IPS DF 6.9 (cell line): Measurements from ENCODE around the gene EFHD2.
"Not testable (repeated sequence)": the region's sequence is repeated elsewhere in the genome, so short reads cannot be mapped to it uniquely, and the experiment has no call there.

Source experiments
- DNase-seq: peaks from one replicate; pipeline ENCODE4 v3.0.0-alpha.2; 2013; ENCODE audit warnings: low read depth, low spot score
- H3K27ac ChIP-seq: one replicate; pipeline ENCODE4 v1.5.1; 2013; ENCODE audit warnings: low read length, control low read depth
- H3K27me3 ChIP-seq: 2 replicates; pipeline ENCODE4 v1.6.1; 2013; ENCODE audit warnings: mild to moderate bottlenecking, low read length; ENCODE audit not compliant: control insufficient read depth, insufficient read depth
- H3K36me3 ChIP-seq: 2 replicates; pipeline ENCODE4 v1.6.1; 2013; ENCODE audit warnings: low read length; ENCODE audit not compliant: control insufficient read depth, insufficient read depth
- H3K4me1 ChIP-seq: 2 replicates; pipeline ENCODE4 v1.6.1; 2013; ENCODE audit warnings: low read length; ENCODE audit not compliant: control insufficient read depth, insufficient read depth
- H3K4me3 ChIP-seq: 2 replicates; pipeline ENCODE4 v1.5.1; 2013; ENCODE audit warnings: mild to moderate bottlenecking, low read length
- H3K9me3 ChIP-seq: 2 replicates; pipeline ENCODE4 v1.6.1; 2013; ENCODE audit warnings: low read length, inconsistent platforms; ENCODE audit not compliant: control insufficient read depth, insufficient read depth
- WGBS: extraction: QIAGEN DNeasy Blood & Tissue Kit; methylation state at CpG from one replicate; pipeline ENCODE4 v1.1.7; 2013; ENCODE audit warnings: mixed read lengths, missing lambda C conversion rate; ENCODE audit not compliant: insufficient read length, insufficient coverage; 5-methylcytosine and 5-hydroxymethylcytosine counted together

The EFHD2 gene

DNA sequence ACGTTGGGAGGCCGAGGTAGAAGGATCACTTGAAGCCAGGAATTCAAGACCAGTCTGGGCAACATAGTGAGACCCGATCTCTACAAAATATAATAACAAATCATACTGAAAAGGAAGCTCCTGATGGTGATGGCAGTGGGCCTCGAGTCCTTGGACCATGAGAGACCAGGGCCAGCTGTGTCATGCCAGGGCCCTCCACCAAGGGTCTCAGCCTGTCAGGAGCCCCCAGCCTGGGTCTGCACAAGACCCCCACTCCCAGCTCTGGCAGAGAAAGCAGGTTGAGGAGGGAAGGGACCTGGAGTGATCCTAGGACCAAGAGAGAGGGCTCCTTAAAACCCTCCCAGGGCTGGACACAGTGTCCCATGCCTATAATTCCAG lies 21.9 kb downstream of the EFHD2 start:
- no CpG with 5 or more reads among the region's 4 CpGs for WGBS
- Histone ChIP-seq H3K36me3 (no peaks in the 10 kb centered on the region), H3K4me1 (no peaks in the 10 kb centered on the region), H3K4me3 (no peak overlapping the region), H3K27ac (no peak overlapping the region), H3K27me3 (no peaks in the 10 kb centered on the region), H3K9me3 (no peaks in the 10 kb centered on the region)
- no peak for DNase-seq

DNA sequence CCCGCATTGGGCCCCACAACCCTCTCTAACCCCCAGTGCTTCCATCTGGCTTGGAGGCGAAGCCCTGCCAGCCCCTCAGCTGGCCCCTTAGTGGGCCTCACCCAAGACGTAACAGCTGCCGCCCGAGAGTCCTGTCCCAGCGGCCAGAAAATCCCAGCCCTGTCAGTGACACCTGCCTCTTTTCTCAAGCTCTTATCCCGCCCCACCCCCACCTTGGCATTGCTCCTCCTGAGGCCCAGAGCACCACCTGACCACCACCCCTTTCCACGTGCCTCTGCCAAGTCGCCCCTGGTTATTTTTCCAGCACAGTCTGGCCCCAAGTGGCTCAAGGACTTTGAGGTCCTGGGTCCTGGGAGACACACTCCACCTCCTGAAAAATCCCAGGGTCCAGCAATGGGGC lies 22.6 kb downstream of the EFHD2 start:
- no peak for DNase-seq

DNA sequence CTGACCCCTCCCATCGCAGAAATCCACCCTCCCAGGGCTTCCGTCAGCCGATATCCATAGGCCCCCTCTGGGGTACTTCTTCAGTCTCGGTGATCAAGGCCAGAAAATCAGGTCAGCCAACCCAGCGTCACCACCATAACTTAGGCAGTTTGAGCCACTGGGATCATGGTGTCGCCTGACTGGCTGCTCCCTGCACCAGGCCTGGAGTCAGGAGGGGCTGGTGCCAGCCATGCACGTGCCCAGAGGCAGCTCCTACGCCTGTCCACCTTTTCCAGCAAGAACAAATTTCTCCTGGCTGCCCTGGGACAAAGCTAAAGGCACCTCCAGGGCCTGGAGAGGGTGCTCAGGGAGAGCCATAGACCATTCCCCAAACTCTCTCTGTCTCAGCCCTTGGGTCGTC lies 23.8 kb downstream of the EFHD2 start:
- Histone ChIP-seq H3K27me3 (no peaks in the 10 kb centered on the region), H3K27ac (no peak overlapping the region), H3K4me1 (no peaks in the 10 kb centered on the region), H3K36me3 (no peaks in the 10 kb centered on the region), H3K4me3 (no peak overlapping the region), H3K9me3 (no peaks in the 10 kb centered on the region)
- no peak for DNase-seq
- WGBS = no CpG with 5 or more reads among the region's 9 CpGs

More for the DNA sequence above, 22.6 kb downstream of the EFHD2 start:
- H3K27ac ChIP-seq = no peak overlapping the region
- H3K9me3 ChIP-seq = no peaks in the 10 kb centered on the region
- H3K4me1 ChIP-seq = no peaks in the 10 kb centered on the region
- H3K4me3 ChIP-seq = no peak overlapping the region
- H3K36me3 ChIP-seq = no peaks in the 10 kb centered on the region
- no peaks in the 10 kb centered on the region for H3K27me3 ChIP-seq
- WGBS = no CpG with 5 or more reads among the region's 9 CpGs

DNA sequence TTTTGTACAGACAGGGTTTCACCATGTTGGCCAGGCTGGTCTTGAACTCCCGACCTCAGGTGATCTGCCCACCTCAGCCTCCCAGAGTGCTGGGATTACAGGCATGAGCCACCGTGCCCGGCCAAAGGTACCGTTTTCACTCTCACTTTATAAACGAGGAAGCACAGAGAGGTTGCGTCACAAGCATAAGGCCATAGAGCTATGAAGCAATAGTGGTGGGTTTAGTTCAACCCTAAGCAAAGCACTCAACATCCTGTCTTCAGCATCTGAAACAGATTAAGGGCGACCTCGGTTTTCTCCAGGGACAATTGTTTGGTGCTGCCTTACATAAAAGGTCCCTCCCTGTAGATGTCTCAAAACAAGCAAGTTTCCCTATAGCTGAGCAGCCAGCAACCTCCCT lies 25.1 kb downstream of the EFHD2 start:
- H3K4me1 ChIP-seq, H3K36me3 ChIP-seq, DNase-seq, H3K4me3 ChIP-seq, H3K9me3 ChIP-seq, H3K27ac ChIP-seq, H3K27me3 ChIP-seq: not testable (repeated sequence)
- no CpG with 5 or more reads among the region's 8 CpGs for WGBS

DNA sequence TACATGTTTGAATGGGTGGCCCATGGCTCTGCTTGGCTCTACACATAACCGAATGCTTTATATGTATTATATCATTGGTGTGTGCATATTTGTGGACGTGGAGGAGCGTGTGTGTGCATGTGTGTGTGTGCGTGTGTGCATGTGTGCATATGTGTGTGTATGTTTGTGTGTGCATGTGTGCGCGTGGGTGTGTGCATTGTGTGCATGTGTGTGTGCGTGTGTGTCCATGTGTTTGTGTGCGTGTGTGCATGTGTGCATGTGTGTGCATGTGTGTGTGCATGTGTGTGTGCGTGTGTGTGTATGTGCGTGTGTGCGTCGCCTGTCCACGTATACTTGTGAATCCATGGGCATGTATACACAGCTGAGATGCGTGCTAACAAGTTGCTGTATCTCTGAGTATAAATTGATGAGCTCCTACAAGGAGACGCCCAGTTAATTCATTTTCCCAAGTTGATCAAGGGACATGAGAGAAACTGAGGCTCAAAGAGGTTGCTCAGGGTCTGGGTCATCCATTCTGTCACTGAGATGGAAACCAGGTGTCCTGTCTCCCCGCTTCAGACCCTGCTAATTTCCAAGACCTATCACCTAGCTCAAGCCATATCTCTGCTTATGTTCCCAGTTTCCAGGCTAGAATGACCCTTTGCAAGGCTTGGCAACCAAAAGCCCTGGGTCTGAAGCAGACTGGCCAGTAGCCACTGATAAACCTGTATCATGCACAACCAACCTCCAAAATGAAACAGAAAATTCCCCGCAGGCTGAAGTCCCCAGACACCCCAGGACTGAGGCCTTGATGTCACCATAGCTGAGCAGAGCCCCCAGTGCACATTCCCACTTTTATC lies 25.8 kb downstream of the EFHD2 start:
- Histone ChIP-seq H3K27me3 (no peaks in the 10 kb centered on the region), H3K4me3 (no peak overlapping the region), H3K9me3 (no peaks in the 10 kb centered on the region), H3K4me1 (no peaks in the 10 kb centered on the region), H3K27ac (no peak overlapping the region), H3K36me3 (no peaks in the 10 kb centered on the region)
- DNase-seq = no peak
- WGBS = no CpG with 5 or more reads among the region's 17 CpGs

DNA sequence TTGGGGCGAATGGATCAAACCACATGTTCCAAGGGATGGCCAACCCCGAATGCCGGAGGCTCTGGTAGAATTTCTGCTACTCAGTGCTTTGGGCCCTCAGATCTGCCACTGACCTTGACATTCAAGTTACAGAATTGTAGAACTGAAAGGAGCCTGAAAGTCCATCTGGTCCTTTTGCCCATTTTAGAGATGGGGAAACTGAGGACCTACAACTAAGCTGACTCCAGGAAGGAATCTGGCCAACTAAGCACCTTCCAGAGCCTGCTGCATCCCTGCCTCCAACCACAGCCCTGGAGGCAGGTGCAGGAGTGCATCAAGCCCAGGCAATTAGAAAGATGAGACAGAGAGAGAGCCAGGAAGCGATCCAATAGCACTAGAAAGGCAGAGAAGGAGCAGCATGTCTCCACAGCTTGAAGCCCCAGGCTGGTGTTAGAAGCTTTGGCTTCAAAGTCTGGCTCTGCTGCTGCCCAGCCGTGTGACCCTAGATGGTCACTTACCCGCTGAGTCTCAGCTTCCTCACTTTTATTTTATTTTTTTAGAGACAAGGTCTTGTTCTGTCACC lies 27.3 kb downstream of the EFHD2 start:
- H3K27ac ChIP-seq = no peak overlapping the region
- no peaks in the 10 kb centered on the region for H3K9me3 ChIP-seq
- no peaks in the 10 kb centered on the region for H3K4me1 ChIP-seq
- H3K36me3 ChIP-seq = no peaks in the 10 kb centered on the region
- H3K27me3 ChIP-seq = no peaks in the 10 kb centered on the region
- DNase-seq = no peak
- H3K4me3 ChIP-seq = no peak overlapping the region
- no CpG with 5 or more reads among the region's 6 CpGs for WGBS

DNA sequence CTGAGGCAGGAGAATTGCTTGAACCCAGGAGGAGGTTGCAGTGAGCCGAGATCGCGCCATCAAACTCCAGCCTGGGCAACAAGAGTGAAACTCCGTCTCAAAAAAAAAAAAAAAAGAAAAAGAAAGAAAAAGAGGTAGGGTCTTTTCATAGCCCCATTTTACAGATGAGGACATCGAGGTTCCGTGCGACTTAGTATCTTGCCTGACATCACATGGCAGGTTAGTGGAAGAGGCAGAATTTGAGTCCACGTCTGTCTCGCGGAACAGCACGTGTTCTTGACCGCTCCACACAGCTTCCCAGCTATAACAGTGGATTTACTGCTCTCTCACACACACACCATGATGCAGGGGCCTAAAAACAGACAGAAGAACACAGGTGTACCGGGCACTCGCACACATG lies 29.6 kb downstream of the EFHD2 start:
- H3K27me3 ChIP-seq = no peaks in the 10 kb centered on the region
- H3K4me1 ChIP-seq = no peaks in the 10 kb centered on the region
- WGBS = no CpG with 5 or more reads among the region's 14 CpGs
- H3K9me3 ChIP-seq = no peaks in the 10 kb centered on the region
- DNase-seq = no peak
- H3K4me3 ChIP-seq = no peak overlapping the region
- H3K36me3 ChIP-seq = no peaks in the 10 kb centered on the region
- no peak overlapping the region for H3K27ac ChIP-seq

DNA sequence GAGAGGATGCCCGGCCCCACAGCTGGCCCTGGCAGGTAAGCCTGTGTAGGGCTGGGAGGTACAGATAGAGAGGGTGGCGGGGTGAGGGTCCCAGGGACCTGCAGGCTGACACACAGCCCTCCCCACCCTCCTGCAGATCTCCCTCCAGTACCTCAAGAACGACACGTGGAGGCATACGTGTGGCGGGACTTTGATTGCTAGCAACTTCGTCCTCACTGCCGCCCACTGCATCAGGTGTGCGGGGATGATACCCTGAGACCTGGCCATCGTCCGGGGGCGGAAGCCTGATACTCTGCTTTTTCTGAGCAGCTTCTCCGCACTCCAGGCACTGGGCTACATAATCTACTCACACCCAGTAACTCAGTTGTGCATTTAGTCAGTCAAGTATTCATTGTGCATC lies 30.7 kb downstream of the EFHD2 start:
- no peaks in the 10 kb centered on the region for H3K4me1 ChIP-seq
- no CpG with 5 or more reads among the region's 13 CpGs for WGBS
- no peaks in the 10 kb centered on the region for H3K36me3 ChIP-seq
- no peak overlapping the region for H3K4me3 ChIP-seq
- H3K9me3 ChIP-seq = no peaks in the 10 kb centered on the region
- H3K27me3 ChIP-seq = no peaks in the 10 kb centered on the region
- DNase-seq = no peak
- H3K27ac ChIP-seq = no peak overlapping the region

DNA sequence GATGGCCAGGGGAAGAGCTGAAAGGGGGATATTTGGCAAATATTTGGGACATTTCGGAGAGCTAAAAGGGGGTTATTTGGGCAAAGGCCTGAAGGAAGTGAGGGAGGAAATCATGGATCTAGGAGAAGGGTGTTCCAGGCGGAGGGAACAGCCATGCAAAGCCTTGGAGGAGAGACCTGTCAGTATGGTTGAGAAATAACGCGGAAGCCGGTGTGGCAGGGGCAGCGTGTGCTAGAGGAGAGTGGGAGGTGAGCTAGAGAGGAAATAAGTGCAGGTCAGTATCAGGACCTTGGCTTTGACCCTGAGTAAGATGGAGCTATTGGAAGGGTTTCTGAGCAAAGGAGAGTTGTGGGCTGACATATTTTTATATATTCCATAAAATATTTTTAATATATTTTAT lies 31.6 kb downstream of the EFHD2 start:
- H3K9me3 ChIP-seq = no peaks in the 10 kb centered on the region
- WGBS = no CpG with 5 or more reads among the region's 6 CpGs
- no peak overlapping the region for H3K4me3 ChIP-seq
- no peaks in the 10 kb centered on the region for H3K27me3 ChIP-seq
- H3K36me3 ChIP-seq = no peaks in the 10 kb centered on the region
- no peak for DNase-seq
- H3K27ac ChIP-seq = no peak overlapping the region
- no peaks in the 10 kb centered on the region for H3K4me1 ChIP-seq

DNA sequence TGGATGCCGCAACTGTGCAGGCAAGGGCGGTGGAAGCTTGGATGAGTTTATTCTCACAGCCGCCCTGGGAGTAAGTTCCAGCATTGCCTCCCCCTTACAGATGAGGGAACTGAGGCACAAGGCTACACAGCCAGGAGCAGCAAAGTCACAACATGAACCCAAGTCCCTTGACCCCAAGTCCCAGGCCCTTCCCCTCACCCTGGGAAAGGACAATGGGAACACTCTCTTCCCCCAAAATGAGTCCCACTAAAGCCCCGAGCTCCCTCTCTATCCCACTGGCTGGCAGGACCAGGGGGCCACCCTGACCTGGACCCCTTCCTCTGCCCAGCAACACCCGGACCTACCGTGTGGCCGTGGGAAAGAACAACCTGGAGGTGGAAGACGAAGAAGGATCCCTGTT lies 32.4 kb downstream of the EFHD2 start:
- H3K27me3 ChIP-seq = no peaks in the 10 kb centered on the region
- DNase-seq = no peak
- no CpG with 5 or more reads among the region's 8 CpGs for WGBS
- H3K4me1 ChIP-seq = no peaks in the 10 kb centered on the region
- H3K36me3 ChIP-seq = no peaks in the 10 kb centered on the region
- H3K9me3 ChIP-seq = no peaks in the 10 kb centered on the region
- no peak overlapping the region for H3K4me3 ChIP-seq
- H3K27ac ChIP-seq = no peak overlapping the region

DNA sequence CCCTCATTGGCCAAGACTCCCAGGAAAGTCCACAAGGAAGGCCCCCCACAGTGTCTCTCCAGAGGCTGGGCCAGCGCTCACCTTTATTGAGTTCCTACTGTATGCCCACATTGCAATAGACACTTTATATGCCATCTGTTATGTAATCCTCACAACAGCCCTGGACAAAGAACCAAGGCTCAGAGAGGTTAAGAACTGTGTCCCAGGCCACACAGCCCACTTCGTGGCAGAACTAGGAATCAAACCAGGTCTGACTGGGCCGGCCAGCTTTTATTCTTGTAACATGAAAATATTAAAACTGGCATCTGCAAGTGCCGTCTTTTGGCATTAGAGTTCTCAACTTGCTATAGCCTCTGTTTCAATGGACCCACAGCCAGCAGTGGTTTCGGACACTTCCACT lies 33.1 kb downstream of the EFHD2 start:
- no CpG with 5 or more reads among the region's 5 CpGs for WGBS
- H3K4me3 ChIP-seq = no peak overlapping the region

More for the DNA sequence above, 33.1 kb downstream of the EFHD2 start:
- Histone ChIP-seq H3K9me3 (no peaks in the 10 kb centered on the region), H3K27ac (no peak overlapping the region), H3K4me1 (no peaks in the 10 kb centered on the region), H3K36me3 (no peaks in the 10 kb centered on the region), H3K27me3 (no peaks in the 10 kb centered on the region)
- DNase-seq = no peak
